ENCODE measurements around the gene SLC5A6.

- TF ChIP-seq CTCF (IDR thresholded peaks at IDR 0.05), result no peak
- no peak for TF ChIP-seq POLR2A (IDR thresholded peaks at IDR 0.05)
Observed at GRCh38 chr2:27220091-27220490, 8.0 kb upstream of the SLC5A6 start.
